SU-DHL-6 (cell line): ENCODE results near the gene SEMA6A.

Experiments
- EZH2phosphoT487 ChIP-seq: fragments of 200-600 bp; sonication (generic), shearing (Covaris generic); conservative IDR thresholded peaks from 2 replicates; pipeline ENCODE4 v1.6.1; 2018; ENCODE audit warnings: mild to moderate bottlenecking, antibody characterized with exemption, low read length, moderate library complexity, mixed read lengths
- TF ChIP-seq, protein P1 (sequence below): fragments of 200-600 bp; sonication (generic); IDR thresholded peaks from one replicate; pipeline ENCODE4 v1.5.1; 2017; ENCODE audit warnings: antibody characterized with exemption, mild to moderate bottlenecking, low read length, moderate library complexity; ENCODE audit not compliant: insufficient read depth, poor library complexity, severe bottlenecking

DNA sequence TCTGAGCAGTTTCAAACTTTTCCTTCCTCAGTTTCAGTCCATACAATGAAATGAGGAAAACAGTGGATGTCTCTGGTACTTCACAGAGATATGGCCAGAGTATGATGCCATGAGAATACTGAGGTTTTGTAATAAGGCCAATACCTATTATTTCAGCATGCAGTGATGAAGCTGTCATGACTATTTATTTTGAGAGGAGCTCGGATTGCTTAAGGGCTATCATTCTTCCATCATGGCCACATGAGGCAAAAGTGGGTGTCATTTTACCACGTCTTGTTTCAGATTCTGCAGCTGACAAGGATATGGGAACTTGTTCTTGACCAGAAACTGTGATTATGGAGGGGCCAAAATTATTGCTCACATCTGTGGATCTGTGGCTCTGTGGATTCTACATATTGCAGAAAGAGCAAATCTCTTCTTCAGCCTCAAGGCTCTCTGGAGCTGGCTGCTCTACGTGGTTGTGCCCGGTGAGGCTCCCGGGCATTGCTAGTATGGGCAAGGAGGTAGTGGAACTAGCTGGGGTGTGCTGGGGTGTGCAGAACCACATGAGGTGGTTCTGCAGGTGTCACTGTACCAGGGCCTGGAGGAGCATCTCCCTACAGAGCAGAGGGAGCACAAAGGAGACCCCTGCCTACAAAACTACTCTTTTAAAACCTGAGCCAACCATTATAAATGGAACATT is 180.3 kb downstream of the SEMA6A start:
- TF ChIP-seq, protein P1, sequence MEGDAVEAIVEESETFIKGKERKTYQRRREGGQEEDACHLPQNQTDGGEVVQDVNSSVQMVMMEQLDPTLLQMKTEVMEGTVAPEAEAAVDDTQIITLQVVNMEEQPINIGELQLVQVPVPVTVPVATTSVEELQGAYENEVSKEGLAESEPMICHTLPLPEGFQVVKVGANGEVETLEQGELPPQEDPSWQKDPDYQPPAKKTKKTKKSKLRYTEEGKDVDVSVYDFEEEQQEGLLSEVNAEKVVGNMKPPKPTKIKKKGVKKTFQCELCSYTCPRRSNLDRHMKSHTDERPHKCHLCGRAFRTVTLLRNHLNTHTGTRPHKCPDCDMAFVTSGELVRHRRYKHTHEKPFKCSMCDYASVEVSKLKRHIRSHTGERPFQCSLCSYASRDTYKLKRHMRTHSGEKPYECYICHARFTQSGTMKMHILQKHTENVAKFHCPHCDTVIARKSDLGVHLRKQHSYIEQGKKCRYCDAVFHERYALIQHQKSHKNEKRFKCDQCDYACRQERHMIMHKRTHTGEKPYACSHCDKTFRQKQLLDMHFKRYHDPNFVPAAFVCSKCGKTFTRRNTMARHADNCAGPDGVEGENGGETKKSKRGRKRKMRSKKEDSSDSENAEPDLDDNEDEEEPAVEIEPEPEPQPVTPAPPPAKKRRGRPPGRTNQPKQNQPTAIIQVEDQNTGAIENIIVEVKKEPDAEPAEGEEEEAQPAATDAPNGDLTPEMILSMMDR, result no peak
- TF ChIP-seq EZH2phosphoT487, result no peak
